ENCODE measurements around the gene DOCK9.
"Not testable (repeated sequence)": the region's sequence is repeated elsewhere in the genome, so short reads cannot be mapped to it uniquely, and the experiment has no call there.

Gene DOCK9

DNA sequence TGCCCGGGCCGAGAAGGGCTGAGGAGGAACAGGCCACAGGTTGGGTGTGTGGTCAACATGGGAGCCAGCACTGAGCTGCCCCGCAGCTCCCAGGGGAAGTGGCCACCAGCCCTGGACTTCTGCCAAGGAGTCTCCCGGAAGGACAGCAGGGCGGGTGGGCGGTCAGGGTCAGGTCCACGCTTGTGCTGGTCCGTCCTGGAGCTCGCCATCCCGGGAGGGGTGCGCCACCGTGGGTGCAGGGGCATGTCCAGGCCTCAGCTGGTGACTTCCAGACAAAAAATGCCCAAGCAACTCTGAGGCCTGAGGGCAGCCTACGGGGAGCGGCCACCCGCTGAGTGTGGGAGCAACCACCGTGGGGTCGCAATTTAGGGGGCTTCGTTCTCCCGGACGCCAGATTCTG lies 203.9 kb downstream of the DOCK9 start:
- DNase-seq (ENCODE audit: low read depth in 2 of 2) = no peak

DNA sequence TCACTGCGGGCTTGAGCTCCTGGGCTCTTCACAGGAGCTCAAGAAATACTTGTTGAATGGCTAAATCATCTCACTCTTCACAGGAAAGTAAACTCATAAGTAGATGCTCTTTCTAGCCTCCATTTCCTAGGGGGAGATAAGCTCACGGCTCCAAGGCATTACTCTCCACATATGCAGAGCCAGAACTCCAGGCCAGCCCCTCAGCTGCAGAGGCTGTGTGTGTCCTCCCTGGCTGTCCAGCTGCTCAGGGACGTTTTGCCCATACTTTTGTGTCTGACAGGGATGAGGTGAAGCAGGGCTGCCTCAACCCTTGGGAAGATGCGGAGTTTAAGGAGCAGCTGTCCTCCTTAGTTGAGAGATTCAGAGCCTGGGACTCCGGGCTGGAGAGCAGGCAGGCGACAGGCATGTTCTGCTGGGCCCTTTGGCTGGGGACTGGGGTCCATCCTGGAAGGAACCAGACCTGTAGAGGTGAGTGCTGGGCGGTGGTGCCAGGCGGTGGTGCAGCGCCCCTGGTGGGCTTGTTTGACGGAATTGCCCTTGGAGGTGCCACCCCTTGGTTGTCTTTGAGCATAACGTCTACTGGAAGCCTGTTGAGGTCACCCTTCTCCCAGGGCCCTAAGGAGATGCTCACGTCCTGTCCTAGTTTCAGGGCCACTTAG lies 204.9 kb downstream of the DOCK9 start:
- no peak for DNase-seq (ENCODE audit: low read depth in 2 of 2)

DNA sequence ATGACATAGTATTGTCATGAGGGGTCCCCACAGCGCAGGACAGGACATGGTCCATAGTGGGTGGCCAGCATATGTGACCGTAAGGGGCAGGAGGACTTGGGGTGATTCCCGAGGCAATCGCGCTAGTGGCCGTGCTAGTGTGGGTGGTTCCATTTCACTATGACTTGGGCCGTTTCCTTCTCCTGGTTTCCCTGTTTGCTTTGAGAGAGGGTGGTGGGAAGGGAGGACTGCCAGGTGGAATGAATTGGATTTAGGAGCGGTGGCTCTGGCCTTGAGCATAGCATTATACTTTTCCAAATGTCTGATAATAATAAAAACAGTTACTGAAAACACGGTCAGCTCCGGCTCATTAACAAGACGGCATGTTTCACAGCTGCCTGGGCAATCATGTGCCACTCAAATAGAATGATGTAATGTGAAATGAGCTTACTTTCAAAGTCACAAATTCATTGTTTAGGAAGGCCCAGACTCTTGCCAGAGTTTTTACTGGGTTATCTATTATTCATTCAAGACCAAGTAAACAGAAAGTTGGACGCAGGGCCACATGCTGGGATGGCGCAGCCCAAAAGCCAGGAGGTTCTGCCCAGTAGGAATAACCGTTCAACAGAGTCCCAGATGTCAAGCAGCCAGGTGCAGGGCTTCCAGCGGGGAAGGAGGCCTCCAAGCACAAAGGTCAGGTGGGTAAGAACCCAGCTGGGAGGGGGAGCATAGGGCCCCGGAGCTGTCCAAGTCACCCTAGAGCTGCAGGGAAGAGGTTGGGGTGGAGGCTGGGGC lies 205.8 kb downstream of the DOCK9 start:
- DNase-seq (ENCODE audit: low read depth in 2 of 2) = no peak

DNA sequence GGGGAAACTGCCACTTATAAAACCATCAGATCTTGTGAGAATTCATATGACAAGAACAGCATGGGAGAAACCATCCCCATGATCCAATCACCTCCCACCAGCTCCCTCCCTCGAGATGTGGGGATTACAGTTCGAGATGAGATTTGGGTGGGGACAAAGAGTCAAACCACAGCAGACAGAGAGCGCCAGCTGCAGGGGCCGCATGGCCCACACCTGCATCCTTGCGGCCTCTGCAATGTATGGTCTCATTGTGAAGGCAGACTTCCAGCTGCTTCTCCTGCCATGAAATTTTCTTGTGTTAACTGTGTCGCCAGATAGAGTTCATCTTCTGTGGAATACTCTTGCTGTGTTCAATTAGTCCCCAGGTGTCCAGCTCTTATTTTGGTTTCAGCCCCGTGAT lies 208.1 kb downstream of the DOCK9 start:
- DNase-seq (ENCODE audit: low read depth in 2 of 2) = no peak

DNA sequence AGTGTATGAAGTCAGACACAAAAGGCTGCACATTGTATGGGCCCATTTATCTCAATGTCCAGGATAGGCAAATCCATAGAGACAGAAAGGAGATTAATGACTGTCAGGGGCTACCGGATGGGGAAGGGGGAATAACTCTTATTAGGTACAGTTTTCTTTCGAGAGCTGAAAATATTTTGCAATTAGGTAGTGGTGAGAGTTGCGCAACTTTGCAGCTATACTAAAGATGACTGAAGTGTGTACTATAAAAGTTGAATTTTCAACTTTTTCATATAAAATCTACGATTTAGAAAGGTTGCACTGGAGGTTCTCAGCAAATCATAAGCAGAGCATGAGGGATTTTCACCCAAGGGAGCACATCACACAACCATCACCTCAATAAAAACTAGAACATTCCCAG lies 209.3 kb downstream of the DOCK9 start:
- DNase-seq (ENCODE audit: low read depth in 2 of 2) = no peak

DNA sequence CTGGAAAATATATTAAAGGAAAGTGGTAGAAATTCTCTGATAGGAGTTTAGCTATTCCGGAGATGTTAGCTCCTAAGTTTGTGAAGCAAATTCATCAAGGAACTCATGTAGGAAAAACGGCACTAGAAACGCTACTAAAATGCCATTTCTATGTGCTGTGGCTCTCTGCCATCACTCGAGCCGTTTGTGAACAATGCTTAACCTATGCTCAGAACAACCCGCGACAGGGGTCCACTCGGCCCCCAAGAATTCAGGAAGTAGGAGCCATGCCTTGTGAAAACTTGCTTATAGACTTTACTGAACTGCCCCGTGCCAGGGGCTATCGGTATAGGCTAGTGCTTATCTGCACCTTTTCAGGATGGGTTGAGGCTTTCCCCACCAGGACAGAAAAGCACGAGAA lies 211.2 kb downstream of the DOCK9 start:
- no peak for DNase-seq (ENCODE audit: low read depth in 2 of 2)

DNA sequence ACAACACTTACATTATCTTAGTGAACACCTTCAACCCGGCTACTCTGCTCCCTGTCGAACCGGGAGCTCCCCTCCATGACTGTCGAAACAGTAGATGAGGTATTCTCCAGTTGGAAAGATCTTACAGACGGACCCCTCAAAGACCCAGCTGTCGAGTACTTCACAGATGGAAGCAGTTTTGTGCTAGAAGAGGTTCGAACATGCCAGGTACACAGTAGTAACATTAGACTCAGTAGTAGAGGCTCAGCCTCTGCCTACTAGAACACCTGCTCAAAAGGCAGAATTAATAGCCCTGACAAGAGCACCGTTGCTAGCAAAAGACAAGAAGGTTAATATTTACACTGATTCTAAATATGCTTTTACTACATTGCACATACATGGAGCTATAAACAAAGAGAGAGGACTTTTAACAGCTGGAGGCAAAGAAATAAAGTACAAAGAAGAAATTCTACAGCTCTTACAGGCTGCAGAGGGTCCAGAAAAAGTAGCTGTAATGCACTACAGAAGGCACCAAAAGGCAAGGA lies 211.8 kb downstream of the DOCK9 start:
- no peak for DNase-seq (ENCODE audit: low read depth in 2 of 2)

DNA sequence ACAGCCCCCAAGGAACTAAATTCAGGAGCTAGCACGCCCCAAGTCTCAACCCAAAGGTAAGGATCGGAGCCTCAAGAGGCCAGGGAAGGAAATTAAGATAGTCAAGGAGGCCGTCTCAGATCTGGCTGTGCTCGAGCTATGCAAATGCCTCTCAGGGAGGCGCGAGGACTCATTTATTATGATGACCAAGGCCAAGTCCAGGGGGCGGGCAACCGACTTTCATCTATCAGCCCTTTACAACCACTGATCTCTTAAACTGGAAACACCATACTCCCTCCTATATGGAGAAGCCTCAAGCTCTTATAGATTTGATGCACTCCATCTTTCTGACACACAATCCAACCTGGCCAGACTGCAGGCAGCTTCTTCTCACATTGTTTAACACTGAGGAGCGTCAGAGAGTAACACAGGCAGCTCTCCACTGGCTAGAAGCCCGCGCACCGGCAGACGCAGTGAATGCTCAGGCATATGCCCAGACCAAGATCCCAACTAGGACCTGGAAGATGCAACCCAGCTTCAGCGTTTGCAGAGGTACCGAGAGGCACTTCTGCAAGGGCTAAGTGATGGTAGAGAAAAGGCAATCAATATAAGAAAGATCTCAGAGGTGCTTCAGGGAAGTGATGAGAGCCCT lies 215.8 kb downstream of the DOCK9 start:
- no peak for DNase-seq (ENCODE audit: low read depth in 2 of 2)

DNA sequence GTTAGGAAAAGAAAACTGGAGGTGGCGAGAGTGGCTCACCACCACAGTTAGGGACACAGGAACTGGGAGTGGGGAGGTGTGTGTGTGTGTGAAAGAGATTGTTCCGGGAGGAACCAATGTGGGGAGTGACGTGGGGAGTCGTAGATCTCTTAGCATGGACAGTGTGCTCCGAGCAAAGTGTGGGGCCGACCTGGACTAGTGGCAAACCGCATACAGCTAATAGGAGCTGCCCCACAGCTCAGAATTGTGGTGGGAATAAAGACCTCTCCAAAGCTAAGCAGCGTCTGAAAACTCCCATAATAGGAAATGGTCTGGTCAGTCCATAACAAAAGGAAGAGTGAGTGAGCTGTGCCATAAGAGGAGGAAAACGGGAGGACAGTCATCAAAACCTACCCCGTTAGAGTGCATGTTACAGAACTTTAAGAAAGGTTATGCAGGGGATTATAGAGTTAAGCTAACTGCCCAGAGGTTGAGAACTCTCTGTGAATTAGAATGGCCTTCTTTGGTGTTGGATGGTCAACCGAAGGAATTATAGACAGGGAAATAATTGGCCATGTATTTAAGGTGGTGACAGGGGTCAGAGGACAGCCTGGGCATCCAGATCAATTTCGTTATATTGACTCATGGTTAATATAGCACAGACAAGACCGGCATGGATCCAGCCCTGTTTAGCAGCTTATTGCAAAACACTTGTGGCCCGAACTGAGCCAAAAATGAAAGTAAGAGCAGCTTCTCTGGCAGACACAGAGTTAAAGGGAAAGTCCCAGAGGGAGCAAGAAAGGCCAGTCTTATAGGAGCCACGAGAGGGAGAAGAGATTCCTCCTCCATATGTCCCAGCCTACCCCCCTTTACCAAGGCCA lies 216.5 kb downstream of the DOCK9 start:
- no peak for DNase-seq (ENCODE audit: low read depth in 2 of 2)

DNA sequence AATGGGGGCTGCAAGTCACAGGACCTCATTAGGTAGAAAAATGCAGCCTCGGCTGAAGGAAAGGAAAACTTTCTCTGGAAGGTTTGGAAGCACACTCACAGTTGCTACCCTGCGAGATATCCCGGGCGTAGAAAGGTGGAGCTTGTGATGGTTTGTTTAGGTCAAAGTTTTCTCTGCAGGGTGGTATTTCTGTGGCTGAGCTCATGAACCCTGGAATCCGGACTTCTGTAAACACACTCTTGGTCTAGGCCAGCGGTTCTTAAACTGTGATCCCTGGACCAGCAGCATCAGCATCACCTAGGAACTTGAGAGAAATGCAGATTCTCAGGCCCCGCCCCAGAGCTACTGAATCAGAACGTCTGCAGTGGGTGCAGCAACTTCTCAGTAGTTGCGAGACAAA lies 222.1 kb downstream of the DOCK9 start:
- no peak for DNase-seq (ENCODE audit: low read depth in 2 of 2)

DNA sequence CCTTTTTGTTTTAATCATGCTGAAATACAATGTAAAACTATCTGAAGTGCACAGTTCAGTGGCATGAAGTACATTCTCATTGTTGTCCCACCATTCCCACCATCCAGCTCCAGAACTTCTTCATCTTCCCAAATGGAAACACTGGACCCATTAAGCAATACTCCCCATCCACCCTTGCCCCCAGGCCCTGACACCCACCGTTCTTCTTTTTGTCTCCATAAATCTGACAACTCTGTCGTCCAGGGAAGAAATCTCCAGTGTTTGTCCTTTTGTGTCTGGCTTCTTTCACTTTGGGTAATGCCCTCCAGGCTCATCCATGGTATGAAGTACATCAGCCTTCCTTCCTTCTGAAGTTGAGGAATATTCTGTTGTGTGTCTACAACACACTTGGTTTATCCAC lies 222.7 kb downstream of the DOCK9 start:
- DNase-seq (ENCODE audit: low read depth in 2 of 2) = no peak

DNA sequence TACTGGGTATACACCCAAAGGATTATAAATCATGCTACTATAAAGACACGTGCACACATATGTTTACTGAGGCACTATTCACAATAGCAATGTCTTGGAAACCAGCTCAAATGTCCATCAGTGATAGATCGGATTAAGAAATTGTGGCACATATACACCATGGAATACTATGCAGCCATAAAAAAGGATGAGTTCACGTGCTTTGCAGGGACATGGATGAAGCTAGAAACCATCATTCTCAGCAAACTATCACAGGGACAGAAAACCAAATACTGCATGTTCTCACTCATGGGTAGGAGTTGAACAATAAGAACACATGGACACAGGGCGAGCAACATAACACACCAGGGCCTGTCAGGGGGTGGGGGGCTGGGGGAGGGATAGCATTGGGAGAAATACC lies 223.4 kb downstream of the DOCK9 start:
- not testable (repeated sequence) for DNase-seq (ENCODE audit: low read depth in 2 of 2)

DNA sequence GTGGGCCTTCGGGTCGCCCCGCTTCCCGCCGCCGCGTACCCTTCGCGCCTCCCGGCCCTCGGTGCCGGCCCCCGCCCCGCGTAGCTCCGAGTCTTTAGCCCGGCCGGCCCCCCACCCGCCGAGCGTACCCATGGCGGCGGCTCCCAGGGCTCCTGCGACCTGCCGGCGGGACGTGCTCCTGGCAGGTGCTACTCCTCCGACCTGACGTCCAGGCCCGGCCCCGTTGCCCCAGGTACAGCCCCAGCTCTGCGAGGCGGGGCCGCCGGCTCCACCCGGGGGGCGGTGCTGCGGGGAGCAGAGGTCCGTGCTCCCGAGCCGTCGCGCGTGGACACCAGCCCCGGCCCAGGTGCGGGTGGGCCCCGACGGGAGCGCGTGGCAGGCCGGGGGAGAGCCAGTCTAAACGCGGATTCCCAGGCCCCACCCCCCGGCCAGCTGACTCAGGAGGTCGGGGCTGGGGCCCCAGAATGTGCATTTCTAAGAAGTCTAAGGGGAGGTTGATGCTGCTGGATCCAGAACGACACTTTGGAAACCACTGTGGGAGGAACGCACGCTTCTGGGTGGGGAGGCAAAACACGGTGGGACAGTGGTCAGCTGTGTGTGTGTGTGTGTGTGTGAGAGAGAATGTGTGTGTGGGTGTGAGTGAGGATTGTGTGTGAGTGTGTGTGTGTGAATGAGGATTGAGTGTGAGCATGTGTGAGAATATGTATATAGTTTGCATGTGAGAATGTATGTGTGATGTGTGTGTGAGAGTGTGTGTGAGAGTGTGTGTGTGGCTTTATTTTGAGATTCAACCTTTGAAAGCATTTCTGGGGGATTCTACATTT lies 225.2 kb downstream of the DOCK9 start, which contains the start of gene SLC15A1:
SLC15A1 (minus strand) TSS at position 206 of the 824 bp plus-strand sequence; CDS start at position 132, 74 bp downstream.
- DNase-seq (ENCODE audit: low read depth in 2 of 2) = no peak

DNA sequence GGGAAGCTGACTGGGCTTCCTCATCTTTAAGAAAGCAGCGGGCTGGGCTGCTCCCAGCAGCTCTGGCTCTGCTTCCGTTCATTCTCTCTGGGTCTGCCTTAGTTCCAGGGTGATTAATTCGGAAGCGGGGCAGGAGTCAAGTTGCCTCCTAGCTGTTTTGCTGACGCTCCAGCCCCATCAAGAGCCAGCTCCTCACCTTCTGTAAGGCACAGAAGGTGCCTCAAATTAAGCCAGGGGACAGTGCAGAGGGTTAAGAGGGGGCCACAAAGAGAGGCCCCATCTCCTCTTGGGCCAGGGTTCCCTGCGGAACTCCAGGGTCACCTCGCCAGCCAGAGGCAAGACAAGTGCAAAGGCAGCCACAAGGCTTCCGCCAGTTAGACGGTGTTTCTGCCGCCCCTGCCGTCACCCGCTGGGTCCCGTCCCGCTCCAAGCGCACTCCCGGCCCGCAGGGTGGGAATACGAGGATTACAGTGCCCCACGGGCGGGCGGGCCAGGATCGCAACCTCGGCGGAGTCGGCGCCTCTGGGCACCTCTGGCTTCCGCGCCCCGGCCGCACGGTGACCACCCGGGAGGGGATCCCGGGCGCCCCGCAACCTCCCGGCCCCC lies 225.9 kb downstream of the DOCK9 start:
- DNase-seq (ENCODE audit: low read depth in 2 of 2) = no peak

DNA sequence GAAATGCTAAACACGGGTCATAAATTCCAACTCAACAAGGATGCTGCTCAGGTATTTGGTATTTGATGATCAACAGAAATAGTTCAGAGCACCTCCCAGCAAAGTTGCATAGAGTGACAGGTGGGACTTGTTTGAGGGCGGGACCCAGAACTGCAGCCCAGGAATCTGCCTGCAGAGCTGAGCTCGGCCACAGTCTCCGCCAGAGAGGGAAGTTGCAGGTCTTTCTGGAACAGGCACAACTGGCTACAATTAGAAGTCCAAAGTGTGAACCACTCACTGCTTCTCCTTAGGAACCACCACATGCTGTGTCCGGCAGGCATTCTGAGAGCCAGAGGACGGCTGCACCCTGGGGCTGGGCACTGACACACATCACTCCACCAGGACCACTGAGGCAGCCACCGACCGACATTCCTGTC lies 226.5 kb downstream of the DOCK9 start:
- no peak for DNase-seq (ENCODE audit: low read depth in 2 of 2)

DNA sequence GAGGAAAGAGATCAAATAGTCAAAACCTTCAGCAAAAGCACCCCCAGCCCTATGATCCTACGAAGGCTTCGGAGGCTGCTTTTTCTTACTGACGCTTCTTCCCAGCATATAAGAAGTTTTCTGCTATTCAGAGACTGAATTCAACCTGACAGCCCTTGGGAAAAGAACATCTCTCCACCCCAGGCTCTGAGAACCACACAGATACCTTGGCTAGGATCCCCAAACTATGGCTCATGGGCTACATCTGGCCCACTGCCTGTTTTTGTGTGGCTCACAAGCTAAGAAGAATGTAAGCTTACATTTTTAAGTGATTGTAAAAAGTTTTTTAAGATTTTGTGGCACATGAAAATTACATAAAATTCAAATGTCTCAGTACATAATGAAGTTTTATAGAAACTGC lies 228.4 kb downstream of the DOCK9 start:
- DNase-seq (ENCODE audit: low read depth in 2 of 2) = no peak

DNA sequence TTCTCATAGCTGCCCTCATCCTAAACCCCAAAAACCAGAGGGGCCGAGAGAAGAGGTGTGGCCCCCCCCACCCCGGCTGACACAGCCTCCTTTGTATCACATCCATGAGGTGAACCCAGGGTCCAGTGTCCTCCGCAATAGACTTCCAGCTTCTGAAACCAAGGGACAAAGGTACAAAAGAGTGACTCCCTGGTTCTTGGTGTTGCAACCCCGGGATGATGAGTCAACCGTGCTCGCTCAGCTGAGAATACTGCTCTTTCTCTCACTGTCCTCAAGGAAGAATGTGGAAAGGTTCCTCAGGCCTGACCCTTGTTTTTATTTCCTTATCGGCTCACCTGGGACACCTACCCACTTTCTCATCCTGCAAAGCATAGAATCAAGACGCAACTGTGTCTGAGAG lies 230.9 kb downstream of the DOCK9 start:
- no peak for DNase-seq (ENCODE audit: low read depth in 2 of 2)
